CD4-positive, alpha-beta T cell treated with Interleukin-6 at 100 ng/mL for 8 hours (primary cell): ENCODE measurements around the gene STK33.

ENCODE experiments used
- DNase-seq: peaks from one replicate; pipeline ENCODE4 v3.0.0-alpha.2; 2020; ENCODE audit warnings: mixed read lengths, low spot score

The STK33 gene

GRCh38 chr11:8426076-8426475, 168.0 kb downstream of the STK33 start:
- no peak for DNase-seq

GRCh38 chr11:8415195-8415594, 178.8 kb downstream of the STK33 start:
- no peak for DNase-seq

DNA sequence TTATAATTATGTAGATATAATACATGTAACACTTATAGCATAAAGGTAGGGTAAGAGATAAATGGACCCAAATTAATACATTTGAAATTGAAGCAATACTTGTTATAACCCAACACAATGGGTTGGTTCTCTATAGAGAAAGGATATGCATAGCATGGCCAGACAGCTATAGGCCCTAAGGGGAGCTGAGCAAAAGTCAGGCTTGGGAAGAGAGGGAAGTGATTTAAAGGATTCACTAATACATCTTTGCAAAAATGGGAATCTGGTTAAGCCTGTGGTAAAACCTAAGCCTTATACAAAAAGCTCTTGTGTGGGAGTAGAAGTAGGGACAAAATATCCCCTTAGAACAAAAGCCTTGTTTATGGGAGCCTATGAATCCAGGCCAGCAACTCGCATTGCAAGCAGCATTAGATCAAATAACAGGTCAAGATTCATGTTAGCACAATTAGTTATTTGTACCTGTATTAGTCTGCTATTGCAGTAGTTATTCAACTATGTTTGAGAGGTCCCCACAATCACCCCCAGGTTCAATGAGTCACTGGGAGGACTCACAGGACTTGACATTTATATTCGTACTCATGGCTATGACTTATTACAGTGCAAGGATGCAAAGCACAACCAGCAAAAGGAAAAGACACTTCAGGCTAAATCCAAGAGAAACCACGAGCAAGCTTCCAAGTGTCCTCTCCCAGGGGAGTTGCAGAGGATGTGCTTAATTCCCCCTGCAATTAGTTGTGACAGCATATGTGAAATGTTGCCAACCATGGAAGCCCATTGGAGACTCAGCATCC, 185.7 kb downstream of the STK33 start:
- DNase-seq: no peak

DNA sequence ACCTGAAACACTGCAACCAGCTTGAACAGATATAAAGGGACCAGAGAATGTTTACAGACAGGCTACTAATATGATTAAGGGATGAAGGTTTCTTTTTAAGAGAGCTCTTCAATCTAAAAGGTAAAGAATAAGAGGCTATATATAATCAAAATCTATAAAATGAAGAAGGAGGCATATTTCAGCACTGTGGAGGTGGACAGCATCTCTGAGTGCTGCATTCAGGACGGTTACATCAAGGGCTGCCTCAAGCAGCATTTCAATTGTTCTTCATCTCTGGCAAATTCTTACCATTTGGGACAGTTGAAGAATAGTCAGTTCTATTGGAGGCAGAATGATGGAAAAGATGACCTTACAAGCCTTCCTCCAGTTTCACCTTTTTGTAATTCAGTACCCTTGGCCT, 190.7 kb downstream of the STK33 start:
- no peak for DNase-seq

DNA sequence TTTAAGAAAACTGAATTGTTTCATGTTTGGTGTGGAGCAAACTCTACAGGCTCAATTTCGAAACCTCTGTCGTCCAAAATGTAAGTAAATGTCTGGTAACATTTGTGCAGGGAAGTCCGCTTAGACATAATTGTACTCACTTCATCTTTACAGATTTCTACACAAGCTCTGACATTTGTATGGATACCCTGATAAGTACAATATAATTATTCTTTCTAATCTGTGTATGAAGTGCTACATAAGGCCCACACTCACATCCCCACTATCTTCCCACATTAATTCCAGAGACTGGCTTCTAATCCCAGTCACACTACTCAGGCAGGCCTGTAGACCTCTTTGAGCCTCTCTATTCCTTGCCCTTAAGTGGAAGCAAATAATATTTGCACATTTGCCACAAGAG, 201.1 kb downstream of the STK33 start:
- no peak for DNase-seq

GRCh38 chr11:8392166-8392565, 201.9 kb downstream of the STK33 start:
- no peak for DNase-seq

- no peak for DNase-seq
Observed at GRCh38 chr11:8390851-8391612, 203.0 kb downstream of the STK33 start.

DNA sequence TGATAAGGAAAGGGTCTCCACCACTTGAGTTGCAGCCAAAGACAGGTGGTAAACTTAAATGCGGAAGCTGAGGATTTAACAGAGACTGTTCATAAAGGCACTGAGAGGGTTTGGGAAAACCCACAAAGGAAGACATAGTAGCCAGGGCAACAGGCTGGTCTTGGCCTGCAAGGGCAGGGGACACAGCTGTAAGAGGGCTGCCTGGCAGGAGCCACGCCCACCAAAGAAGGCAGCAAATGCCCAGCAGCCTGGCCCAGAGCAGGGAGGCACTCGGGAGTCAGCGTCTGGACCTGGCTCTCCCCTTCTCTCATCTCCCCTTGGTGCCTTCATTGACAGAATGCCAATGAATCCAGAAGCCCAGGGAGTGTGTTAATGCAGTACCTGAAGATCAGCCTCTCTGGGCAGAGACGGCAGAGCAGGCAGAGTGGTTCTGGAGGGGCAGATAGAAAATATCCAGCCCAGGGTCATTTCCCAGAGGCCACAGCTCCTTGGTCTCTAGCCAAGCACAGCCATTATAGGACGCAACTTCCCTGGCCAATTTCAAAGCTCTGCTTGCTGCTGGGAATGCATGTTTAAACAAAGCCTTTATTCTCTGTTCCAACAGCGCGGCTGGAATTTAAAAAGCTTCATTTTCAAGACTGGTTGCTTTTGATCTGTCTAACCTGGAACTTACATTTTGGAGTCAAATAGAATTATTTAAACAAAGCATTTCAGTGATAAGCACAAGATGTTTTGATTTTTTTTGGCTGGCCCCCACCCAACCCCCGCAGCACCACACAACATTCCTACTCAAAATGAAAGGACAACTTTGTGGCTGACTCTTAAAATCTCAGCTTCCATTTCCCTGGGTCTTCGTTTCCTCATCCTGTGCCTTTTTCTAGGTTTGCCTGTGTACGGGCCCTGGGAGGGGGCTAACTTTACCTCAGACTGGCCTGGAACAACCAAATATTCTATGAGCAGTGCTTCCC, 204.7 kb downstream of the STK33 start:
- no peak for DNase-seq

- no peak for DNase-seq
Observed at GRCh38 chr11:8387693-8388092, 206.3 kb downstream of the STK33 start.

GRCh38 chr11:8387141-8387540, 206.9 kb downstream of the STK33 start:
- no peak for DNase-seq

- DNase-seq: no peak
Observed at GRCh38 chr11:8386134-8386864, 207.7 kb downstream of the STK33 start.

DNA sequence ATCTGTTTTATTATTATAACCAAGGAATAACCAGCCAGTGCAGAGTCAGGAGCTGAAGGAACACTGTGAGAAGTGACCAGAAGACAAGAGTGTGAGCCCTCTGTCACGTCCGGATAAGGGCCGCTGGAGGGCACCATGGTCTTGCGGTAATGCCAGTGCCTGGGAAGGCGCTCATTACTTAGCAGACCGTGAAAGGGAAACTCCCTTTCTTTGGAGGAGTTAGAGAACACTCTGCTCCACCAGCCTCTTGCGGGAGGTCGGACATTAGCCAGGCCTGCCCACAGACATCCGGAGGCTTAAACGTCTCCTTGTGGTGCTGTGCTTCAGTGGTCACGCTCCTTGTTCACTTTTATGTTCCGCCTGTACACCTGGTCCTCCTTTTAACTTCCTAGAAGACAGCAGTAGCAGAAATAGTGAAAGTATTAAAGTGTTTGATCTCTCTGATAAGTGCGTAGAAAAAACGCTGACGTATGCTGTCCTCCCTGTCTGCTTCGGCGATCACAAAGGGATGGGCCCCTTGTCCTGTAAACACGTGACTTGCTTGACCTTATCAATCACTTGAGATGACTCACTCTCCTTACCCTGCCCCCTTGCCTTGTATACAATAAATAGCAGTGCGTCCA, 209.7 kb downstream of the STK33 start:
- no peak for DNase-seq

GRCh38 chr11:8383627-8384026, 210.4 kb downstream of the STK33 start:
- DNase-seq: no peak

DNA sequence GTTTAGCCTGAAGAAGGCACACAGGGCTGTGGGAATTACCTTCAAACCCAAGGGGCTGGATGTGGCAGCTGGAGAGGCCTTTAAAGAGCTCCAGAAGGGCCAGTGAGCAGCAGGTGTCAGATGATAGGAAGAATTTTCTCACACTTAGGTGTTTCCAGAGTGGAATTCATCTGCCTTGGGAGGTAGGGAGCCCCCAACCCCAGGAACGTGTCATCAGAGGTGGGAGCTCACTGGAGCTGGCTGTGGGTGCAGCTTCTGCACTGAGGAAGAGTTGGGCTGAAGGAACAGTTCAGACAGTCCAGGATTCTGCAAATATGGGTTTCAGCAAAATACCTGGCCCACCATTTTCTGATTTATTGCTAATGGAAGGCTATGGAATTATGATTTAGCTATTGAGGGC, 210.8 kb downstream of the STK33 start:
- no peak for DNase-seq

DNA sequence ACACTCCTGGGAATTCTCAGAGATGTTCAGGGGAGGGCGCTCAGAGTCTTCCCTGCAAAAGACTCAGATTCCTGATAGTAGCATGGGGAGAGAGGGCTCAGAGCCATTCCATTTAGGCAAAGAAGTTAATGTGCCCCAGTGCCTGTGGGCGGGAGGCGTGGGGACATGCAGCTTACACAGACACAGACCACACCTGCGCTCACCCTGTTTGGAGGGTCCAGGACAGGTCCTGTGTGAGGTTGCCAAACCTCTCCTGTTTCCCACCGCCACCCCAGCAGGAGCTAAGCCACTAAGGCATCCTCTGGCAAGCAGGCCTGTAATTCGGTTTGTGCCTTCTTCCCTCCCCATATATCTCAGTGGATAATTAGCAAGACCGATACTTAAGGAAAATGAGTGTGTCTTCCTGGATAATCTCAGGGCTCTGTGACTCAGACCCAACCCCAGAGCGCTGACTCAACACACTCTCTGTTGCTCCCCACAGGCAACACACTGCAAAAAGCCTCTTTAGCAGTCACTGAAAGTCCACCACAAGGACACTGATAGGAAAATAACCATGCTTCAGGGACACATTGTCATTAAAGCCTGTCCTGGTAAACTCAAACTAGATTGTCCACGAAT, 211.5 kb downstream of the STK33 start:
- DNase-seq: no peak

GRCh38 chr11:8381871-8382396, 212.1 kb downstream of the STK33 start:
- DNase-seq: no peak

DNA sequence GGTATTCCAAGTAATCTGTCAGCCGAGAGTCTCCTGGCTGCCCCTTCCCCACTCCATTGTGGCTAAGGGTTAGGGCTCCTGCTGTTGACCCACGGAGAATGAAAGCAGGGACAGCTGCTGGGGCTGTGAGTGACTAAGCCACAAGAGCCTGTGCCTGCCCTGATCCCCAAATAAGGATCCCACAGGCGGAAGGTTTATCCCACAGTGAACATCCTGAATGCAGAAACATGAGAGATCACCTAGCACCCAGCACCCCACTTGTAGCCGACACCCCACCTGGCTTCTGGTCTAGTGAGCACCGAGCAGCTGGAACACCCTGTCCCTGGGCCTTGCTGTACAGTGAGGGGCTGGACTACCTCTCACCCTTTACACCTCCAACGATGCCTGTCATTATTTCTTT, 212.7 kb downstream of the STK33 start:
- no peak for DNase-seq

DNA sequence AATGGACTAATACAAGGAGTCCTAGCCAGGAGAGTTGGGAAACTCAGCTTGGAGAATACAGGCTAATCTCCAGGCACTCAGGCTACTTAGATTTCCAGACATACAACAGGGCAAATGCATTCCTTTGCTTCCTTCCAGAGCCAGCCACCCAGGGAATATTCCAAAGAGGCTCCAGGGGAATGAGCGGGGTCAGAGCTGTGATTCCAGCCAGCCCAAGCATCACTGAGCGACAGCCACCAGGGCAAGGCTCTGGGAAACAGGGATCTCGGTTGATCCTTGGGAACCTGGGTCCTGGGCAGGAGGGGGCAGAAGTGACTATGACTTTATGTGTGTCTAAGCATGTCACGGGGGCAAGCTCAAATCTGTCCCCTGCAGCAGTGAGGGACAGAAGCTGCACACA, 218.1 kb downstream of the STK33 start:
- DNase-seq: no peak

- DNase-seq: no peak
Observed at GRCh38 chr11:8375460-8375859, 218.6 kb downstream of the STK33 start.

- no peak for DNase-seq
Observed at GRCh38 chr11:8374716-8375115, 219.3 kb downstream of the STK33 start.
